ENCODE results near the gene NTRK3. TPM values are rescaled to one million over a fixed set of nuclear protein-coding genes. Genes with fewer than 3 reads are reported as not detected.

The NTRK3 gene
- total RNA-seq, 1 experiment from 2014 or later: not detected

GRCh38 chr15:88066636-88067330 is 189.8 kb downstream of the NTRK3 start:
- no TSS peak for BruUV-seq (replicated peaks)
- no peak overlapping the region for H3K4me3 ChIP-seq (ENCODE audit: low read depth, low read length)
- DNase-seq: no peak
- H3K27ac Mint-ChIP-seq (ENCODE audit: unreplicated experiment): no peak overlapping the region
- no peaks in the 10 kb centered on the region; the same call in 1 of the 2 replicates for H3K27me3 ChIP-seq (replicated peaks; ENCODE audit: control insufficient read depth, insufficient read depth, low read length)
- POLR2A ChIA-PET: no interaction called here
- TF ChIP-seq, protein P1, sequence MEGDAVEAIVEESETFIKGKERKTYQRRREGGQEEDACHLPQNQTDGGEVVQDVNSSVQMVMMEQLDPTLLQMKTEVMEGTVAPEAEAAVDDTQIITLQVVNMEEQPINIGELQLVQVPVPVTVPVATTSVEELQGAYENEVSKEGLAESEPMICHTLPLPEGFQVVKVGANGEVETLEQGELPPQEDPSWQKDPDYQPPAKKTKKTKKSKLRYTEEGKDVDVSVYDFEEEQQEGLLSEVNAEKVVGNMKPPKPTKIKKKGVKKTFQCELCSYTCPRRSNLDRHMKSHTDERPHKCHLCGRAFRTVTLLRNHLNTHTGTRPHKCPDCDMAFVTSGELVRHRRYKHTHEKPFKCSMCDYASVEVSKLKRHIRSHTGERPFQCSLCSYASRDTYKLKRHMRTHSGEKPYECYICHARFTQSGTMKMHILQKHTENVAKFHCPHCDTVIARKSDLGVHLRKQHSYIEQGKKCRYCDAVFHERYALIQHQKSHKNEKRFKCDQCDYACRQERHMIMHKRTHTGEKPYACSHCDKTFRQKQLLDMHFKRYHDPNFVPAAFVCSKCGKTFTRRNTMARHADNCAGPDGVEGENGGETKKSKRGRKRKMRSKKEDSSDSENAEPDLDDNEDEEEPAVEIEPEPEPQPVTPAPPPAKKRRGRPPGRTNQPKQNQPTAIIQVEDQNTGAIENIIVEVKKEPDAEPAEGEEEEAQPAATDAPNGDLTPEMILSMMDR (IDR thresholded peaks at IDR 0.05; ENCODE audit: insufficient read depth in 1 of 2, low read depth in 1 of 2, low read length in 1 of 2, severe bottlenecking in 1 of 2, unreplicated experiment in 1 of 2): no peak
- H3K4me1 ChIP-seq: no peaks in the 10 kb centered on the region
- CTCF ChIA-PET: no interaction called here
- H3K9me3 Mint-ChIP-seq (ENCODE audit: unreplicated experiment): no peaks in the 10 kb centered on the region
- no peak overlapping the region for H3K4me3 Mint-ChIP-seq (ENCODE audit: unreplicated experiment)
- no peaks in the 10 kb centered on the region for H3K4me1 Mint-ChIP-seq (ENCODE audit: low read depth, unreplicated experiment)
- intact Hi-C loops (cut with micrococcal nuclease; ENCODE audit: unreplicated experiment): no loop called here
- H3K36me3 Mint-ChIP-seq (ENCODE audit: insufficient read depth, unreplicated experiment): no peaks in the 10 kb centered on the region
- H3K9me3 ChIP-seq: no peaks in the 10 kb centered on the region
- peaks cover 11% of the 10 kb centered on the region for H3K27me3 Mint-ChIP-seq (ENCODE audit: insufficient read depth, unreplicated experiment)
- no peaks in the 10 kb centered on the region for H3K36me3 ChIP-seq (ENCODE audit: control insufficient read depth, insufficient read depth, low read length)

GRCh38 chr15:88061452-88061851 is 195.1 kb downstream of the NTRK3 start:
- ChIA-PET POLR2A (no interaction called here), CTCF (no interaction called here)
- intact Hi-C loops (cut with micrococcal nuclease; ENCODE audit: unreplicated experiment): no loop called here
- no peaks in the 10 kb centered on the region for H3K4me1 Mint-ChIP-seq (ENCODE audit: low read depth, unreplicated experiment)
- TF ChIP-seq, protein P1 (IDR thresholded peaks at IDR 0.05; ENCODE audit: insufficient read depth in 1 of 2, low read depth in 1 of 2, low read length in 1 of 2, severe bottlenecking in 1 of 2, unreplicated experiment in 1 of 2): no peak
- H3K4me3 Mint-ChIP-seq (ENCODE audit: unreplicated experiment): no peak overlapping the region
- H3K36me3 Mint-ChIP-seq (ENCODE audit: insufficient read depth, unreplicated experiment): no peaks in the 10 kb centered on the region
- H3K27me3 Mint-ChIP-seq (ENCODE audit: insufficient read depth, unreplicated experiment): peaks cover 8% of the 10 kb centered on the region
- no peaks in the 10 kb centered on the region for H3K27me3 ChIP-seq (replicated peaks; ENCODE audit: control insufficient read depth, insufficient read depth, low read length)
- no peak overlapping the region for H3K4me3 ChIP-seq (ENCODE audit: low read depth, low read length)
- DNase-seq: no peak
- BruUV-seq (replicated peaks): no TSS peak
- no peaks in the 10 kb centered on the region for H3K36me3 ChIP-seq (ENCODE audit: control insufficient read depth, insufficient read depth, low read length)
- H3K9me3 ChIP-seq: no peaks in the 10 kb centered on the region
- H3K27ac Mint-ChIP-seq (ENCODE audit: unreplicated experiment): no peak overlapping the region
- H3K9me3 Mint-ChIP-seq (ENCODE audit: unreplicated experiment): no peaks in the 10 kb centered on the region
- H3K4me1 ChIP-seq: no peaks in the 10 kb centered on the region

DNA sequence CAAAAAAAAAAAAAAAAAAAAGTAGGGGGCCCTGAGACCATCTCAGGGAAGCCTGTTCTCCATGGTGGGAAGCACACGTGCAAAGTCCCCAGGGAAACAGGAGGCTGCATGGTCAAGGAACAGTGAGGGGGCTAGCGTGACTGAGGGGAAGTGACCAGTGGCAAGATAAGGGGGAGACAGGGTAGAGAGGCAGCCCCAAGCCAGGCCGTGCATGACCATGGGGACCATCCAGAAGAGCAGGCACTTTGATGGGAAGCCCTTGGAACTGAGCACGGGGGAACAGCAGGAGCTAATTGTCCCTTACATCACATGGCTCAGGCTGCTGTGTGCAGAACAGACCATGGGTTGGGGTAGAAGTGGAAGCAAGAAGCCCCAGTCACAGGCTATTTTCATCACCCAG is 196.2 kb downstream of the NTRK3 start:
- Mint-ChIP-seq H3K27ac (ENCODE audit: unreplicated experiment) (no peak overlapping the region), H3K36me3 (ENCODE audit: insufficient read depth, unreplicated experiment) (no peaks in the 10 kb centered on the region), H3K4me1 (ENCODE audit: low read depth, unreplicated experiment) (no peaks in the 10 kb centered on the region), H3K9me3 (ENCODE audit: unreplicated experiment) (no peaks in the 10 kb centered on the region), H3K4me3 (ENCODE audit: unreplicated experiment) (no peak overlapping the region), H3K27me3 (ENCODE audit: insufficient read depth, unreplicated experiment) (peaks cover 8% of the 10 kb centered on the region)
- TF ChIP-seq, protein P1 (IDR thresholded peaks at IDR 0.05; ENCODE audit: insufficient read depth in 1 of 2, low read depth in 1 of 2, low read length in 1 of 2, severe bottlenecking in 1 of 2, unreplicated experiment in 1 of 2): no peak
- Histone ChIP-seq H3K4me1 (no peaks in the 10 kb centered on the region), H3K4me3 (ENCODE audit: low read depth, low read length) (no peak overlapping the region), H3K27me3 (replicated peaks; ENCODE audit: control insufficient read depth, insufficient read depth, low read length) (no peaks in the 10 kb centered on the region), H3K9me3 (no peaks in the 10 kb centered on the region), H3K36me3 (ENCODE audit: control insufficient read depth, insufficient read depth, low read length) (no peaks in the 10 kb centered on the region)
- no peak for DNase-seq
- POLR2A ChIA-PET: no interaction called here
- CTCF ChIA-PET: no interaction called here
- BruUV-seq (replicated peaks): no TSS peak
- intact Hi-C loops (cut with micrococcal nuclease; ENCODE audit: unreplicated experiment): no loop called here

Data from Caco-2 (cell line).